ENCODE results near the gene GOLM1.

DNA sequence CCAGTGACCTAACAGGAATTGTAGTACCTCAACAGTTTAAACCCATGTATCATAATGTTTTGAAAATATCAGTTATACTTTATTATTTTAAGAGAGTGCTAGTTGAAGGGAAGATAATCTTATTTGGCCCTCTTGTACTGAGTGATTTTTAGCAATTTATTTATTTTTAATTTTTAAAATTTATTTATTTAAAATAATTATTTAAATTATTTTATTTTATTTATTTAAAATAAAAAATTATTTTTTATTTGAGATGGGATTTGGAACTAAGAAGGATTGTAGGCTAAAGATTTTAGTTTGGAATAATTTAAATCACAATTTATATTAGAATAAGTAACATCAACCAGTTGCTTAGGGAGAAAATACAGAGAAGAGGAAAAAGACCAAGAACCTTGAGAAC is 104.3 kb downstream of the GOLM1 start:
- no peak for TF ChIP-seq CTCF (IDR thresholded peaks at IDR 0.05)
- TF ChIP-seq POLR2A (IDR thresholded peaks at IDR 0.05), result no peak

Data from esophagus squamous epithelium (tissue), 4 donors.